HepG2 (cell line): Measurements from ENCODE around the gene MSRB2. TPM values are rescaled to one million over a fixed set of nuclear protein-coding genes. Genes with fewer than 3 reads are reported as not detected.

Source experiments
- ATAC-seq: fragments of 200-7000 bp; cut with Tn5 transposase; 3 replicates; pipeline ENCODE4 v1.9.1; 2020; ENCODE audit warnings: mild to moderate bottlenecking, moderate library complexity
- BruUV-seq: library from RNA; stranded (reverse); fragments of 400-500 nt; replicated peaks from 2 replicates; lab custom pipeline; 2021; lab: Mats Ljungman, UMichigan
- CTCF ChIA-PET: fragments of 300-600 bp; formaldehyde crosslinking; extraction: SDS; loops from one replicate; lab custom pipeline; 2021; ENCODE audit warnings: low total read pairs, inconsistent platforms, low intra/inter-chr PET ratio; lab: Yijun Ruan, JAX
- POLR2A ChIA-PET: fragments of 350-600 bp; sonication (Branson Sonifier 250); formaldehyde crosslinking; loops from one replicate; lab custom pipeline; 2020; ENCODE audit warnings: antibody characterized with exemption, inconsistent platforms; lab: Yijun Ruan, JAX
- DNase-seq: peaks from one replicate; pipeline ENCODE4 v3.0.0-alpha.2; 2015; ENCODE audit warnings: low spot score
- FAIRE-seq: peaks from 3 replicates; lab custom pipeline; 2011; peaks lifted over from hg19 to GRCh38; lab: Jason Lieb, UNC
- H2AFZ ChIP-seq: one replicate; pipeline ENCODE4 v1.6.1; 2011; ENCODE audit warnings: low read length, inconsistent platforms
- H3K27ac ChIP-seq: fragments of 300-600 bp; 3 replicates; pipeline ENCODE4 v1.8.0; 2011; ENCODE audit warnings: mixed run types, mild to moderate bottlenecking, mixed read lengths, low read length, inconsistent platforms; ENCODE audit not compliant: insufficient read depth; ENCODE audit errors: extremely low read length
- H3K27me3 ChIP-seq, 2 experiments: fragments of 200-600 bp in 1 of 2; 2 replicates in 1 of 2; 3 replicates in 1 of 2; pipeline versions ENCODE4 v1.6.0 to v1.8.0; 2011; ENCODE audit warnings: low read length in 2 of 2, mild to moderate bottlenecking in 2 of 2, moderate library complexity in 2 of 2, inconsistent platforms in 1 of 2; ENCODE audit not compliant: insufficient read depth in 2 of 2, control insufficient read depth in 1 of 2
- H3K36me3 ChIP-seq, 2 experiments: fragments of 200-600 bp in 1 of 2; replicated peaks in 1 of 2; 2 replicates in 1 of 2; 3 replicates in 1 of 2; pipeline versions ENCODE4 v1.5.1 to v1.8.0; 2011; ENCODE audit warnings: low read length in 2 of 2, inconsistent platforms in 1 of 2; ENCODE audit not compliant: insufficient read depth in 2 of 2, control insufficient read depth in 1 of 2
- H3K4me1 ChIP-seq: 2 replicates; pipeline ENCODE4 v1.5.1; 2012; ENCODE audit warnings: low read length, inconsistent platforms; ENCODE audit not compliant: insufficient read depth
- H3K4me2 ChIP-seq: 2 replicates; pipeline ENCODE4 v1.6.0; 2011; ENCODE audit warnings: low read depth, low read length, inconsistent platforms
- H3K4me3 ChIP-seq, 3 experiments: fragments of 200-600 bp in 1 of 3; sonication (generic), shearing (Covaris generic) in 1 of 3; replicated peaks in 1 of 3; 2 replicates each; pipeline ENCODE4 v1.5.1; 2011 to 2016; ENCODE audit warnings: low read length in 3 of 3, inconsistent platforms in 2 of 3, low read depth in 2 of 3, mild to moderate bottlenecking in 2 of 3, control low read depth in 1 of 3, mixed read lengths in 1 of 3; ENCODE audit not compliant: insufficient read depth in 1 of 3
- H3K79me2 ChIP-seq: one replicate; pipeline ENCODE4 v1.6.1; 2011; ENCODE audit warnings: low read length, inconsistent platforms; ENCODE audit not compliant: insufficient read depth
- H3K9ac ChIP-seq: 2 replicates; pipeline ENCODE4 v1.6.0; 2011; ENCODE audit warnings: mild to moderate bottlenecking, low read depth, low read length, inconsistent platforms; ENCODE audit not compliant: insufficient read depth
- H3K9me3 ChIP-seq: 2 replicates; pipeline ENCODE4 v1.5.1; 2012; ENCODE audit warnings: mild to moderate bottlenecking, low read length
- H4K20me1 ChIP-seq: 2 replicates; pipeline ENCODE4 v1.6.0; 2011; ENCODE audit warnings: inconsistent platforms, mild to moderate bottlenecking, low read length, moderate library complexity; ENCODE audit not compliant: insufficient read depth
- AHDC1 ChIP-seq: sonication (generic); formaldehyde crosslinking; IDR thresholded peaks from 2 replicates; pipeline ENCODE4 v1.5.1; 2020; ENCODE audit warnings: mild to moderate bottlenecking, missing genetic modification reagents, borderline replicate concordance
- ARID2 ChIP-seq: sonication (generic); formaldehyde crosslinking; IDR thresholded peaks from 2 replicates; pipeline ENCODE4 v1.8.1; 2022; ENCODE audit warnings: mild to moderate bottlenecking, missing genetic modification reagents, borderline replicate concordance
- CHD4 ChIP-seq: fragments of 200-600 bp; sonication (generic); IDR thresholded peaks from 2 replicates; pipeline ENCODE4 v1.7.0; 2017; ENCODE audit warnings: mild to moderate bottlenecking, low read length, borderline replicate concordance
- FIP1L1 ChIP-seq: fragments of 200-400 bp; formaldehyde crosslinking; IDR thresholded peaks from 2 replicates; pipeline ENCODE4 v1.6.1; 2018; ENCODE audit warnings: low read depth, mild to moderate bottlenecking, low read length, moderate library complexity, borderline replicate concordance; ENCODE audit not compliant: insufficient read depth
- RORA ChIP-seq: sonication (generic); formaldehyde crosslinking; IDR thresholded peaks from 2 replicates; pipeline ENCODE4 v1.5.0; 2020; ENCODE audit warnings: mild to moderate bottlenecking, missing genetic modification reagents, moderate library complexity
- SOX6 ChIP-seq, 2 experiments: fragments of 450-650 bp in 1 of 2; sonication (generic) in 1 of 2; formaldehyde crosslinking in 1 of 2; IDR thresholded peaks; 2 replicates each; pipeline versions ENCODE4 v1.4.0 to v1.6.1; 2017 to 2020; ENCODE audit warnings: antibody characterized with exemption in 1 of 2, mild to moderate bottlenecking in 1 of 2, missing genetic modification reagents in 1 of 2
- TCF7 ChIP-seq: sonication (generic); IDR thresholded peaks from 2 replicates; pipeline ENCODE4 v1.6.1; 2016; ENCODE audit warnings: antibody characterized with exemption, low read depth
- ZMYM4 ChIP-seq: sonication (generic); formaldehyde crosslinking; IDR thresholded peaks from 2 replicates; pipeline ENCODE4 v1.8.1; 2023; ENCODE audit warnings: mild to moderate bottlenecking, missing genetic modification reagents
- ZNF496 ChIP-seq: sonication (generic); formaldehyde crosslinking; IDR thresholded peaks from 2 replicates; pipeline ENCODE4 v1.8.1; 2023; ENCODE audit warnings: mild to moderate bottlenecking, moderate library complexity, missing genetic modification reagents; ENCODE audit not compliant: insufficient replicate concordance
- ZNF564 ChIP-seq: sonication (generic); formaldehyde crosslinking; IDR thresholded peaks from 2 replicates; pipeline ENCODE4 v1.8.1; 2023; ENCODE audit warnings: mild to moderate bottlenecking, missing genetic modification reagents
- WGBS: methylation state at CpG from one replicate; pipeline ENCODE4 v1.1.6; 2017; ENCODE audit warnings: low lambda C conversion rate; 5-methylcytosine and 5-hydroxymethylcytosine counted together
- in situ Hi-C: cut with HindIII; loops from 2 replicates; pipeline ENCODE4 v1.10.0; 2017; ENCODE audit warnings: low pct_unique_long_range_greater_than_20kb; ENCODE audit not compliant: extremely low pct_ligation_motif_present
- intact Hi-C: fragments of 100-400 bp; cut with micrococcal nuclease; formaldehyde crosslinking; loops from one replicate; pipeline ENCODE4 v1.10.0; 2022; ENCODE audit not compliant: unreplicated experiment
- polyA plus RNA-seq, 8 experiments: library from polyadenylated mRNA; depleted of rRNA in 3 of 8; stranded (reverse) in 7 of 8; unstranded in 1 of 8; fragments of >200 nt; fragmentation: Illumina TruSeq in 4 of 8; extraction: Trizol in 4 of 8; gene quantifications; 2 replicates each; pipeline versions ENCODE4 v1.2.1 to v1.2.3, GENCODE V29; 2011 to 2016; ENCODE audit warnings: low read depth in 4 of 8, missing spikeins in 1 of 8, mixed read lengths in 1 of 8; ENCODE audit not compliant: insufficient read depth in 1 of 8
- total RNA-seq, 5 experiments: library from RNA; depleted of rRNA; stranded (reverse); fragments of >200 nt; fragmentation: Illumina TruSeq; extraction: Trizol; gene quantifications; 2 replicates each; pipeline ENCODE4 v1.2.3, GENCODE V29; 2016; ENCODE audit warnings: low read depth in 1 of 5
- TF ChIP-seq, protein P1 (sequence below): sonication (generic); formaldehyde crosslinking; IDR thresholded peaks from 2 replicates; pipeline ENCODE4 v1.4.0; 2020; ENCODE audit warnings: missing genetic modification reagents, borderline replicate concordance

MSRB2 gene
- total and polyA plus RNA-seq, 2 of the 13 experiments (the other 11 are each of a cell fraction or from before 2014, with no cell fraction given) = 8.3 to 22.1 TPM

- BruUV-seq = no TSS peak
- intact Hi-C loops = no loop called here
- no peaks in the 10 kb centered on the region for H3K4me1 ChIP-seq
- TF ChIP-seq SOX6 (IDR thresholded peaks at IDR 0.05) (no peak), SOX6 (CRISPR knock-in tag; IDR thresholded peaks at IDR 0.05) (no peak), CHD4 (no peak), TCF7 (no peak), ZNF564 (CRISPR knock-in tag) (no peak), FIP1L1 (no peak), ZNF496 (CRISPR knock-in tag) (no peak), RORA (CRISPR knock-in tag) (no peak), AHDC1 (CRISPR knock-in tag) (no peak), ARID2 (CRISPR knock-in tag) (no peak), ZMYM4 (CRISPR knock-in tag) (no peak)
- TF ChIP-seq, protein P1, sequence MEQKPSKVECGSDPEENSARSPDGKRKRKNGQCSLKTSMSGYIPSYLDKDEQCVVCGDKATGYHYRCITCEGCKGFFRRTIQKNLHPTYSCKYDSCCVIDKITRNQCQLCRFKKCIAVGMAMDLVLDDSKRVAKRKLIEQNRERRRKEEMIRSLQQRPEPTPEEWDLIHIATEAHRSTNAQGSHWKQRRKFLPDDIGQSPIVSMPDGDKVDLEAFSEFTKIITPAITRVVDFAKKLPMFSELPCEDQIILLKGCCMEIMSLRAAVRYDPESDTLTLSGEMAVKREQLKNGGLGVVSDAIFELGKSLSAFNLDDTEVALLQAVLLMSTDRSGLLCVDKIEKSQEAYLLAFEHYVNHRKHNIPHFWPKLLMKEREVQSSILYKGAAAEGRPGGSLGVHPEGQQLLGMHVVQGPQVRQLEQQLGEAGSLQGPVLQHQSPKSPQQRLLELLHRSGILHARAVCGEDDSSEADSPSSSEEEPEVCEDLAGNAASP (CRISPR knock-in tag) = no peak
- TF ChIP-seq, all 625 proteins: peak for 0
- no peak overlapping the region for H3K27ac ChIP-seq
- FAIRE-seq = no peak
- no peaks in the 10 kb centered on the region for H3K79me2 ChIP-seq
- in situ Hi-C loops = no loop called here
- no peaks in the 10 kb centered on the region for H4K20me1 ChIP-seq
- CTCF ChIA-PET = no interaction called here
- ATAC-seq = no peak; the same call in 2 of the 3 replicates
- H3K4me2 ChIP-seq = no peak overlapping the region
- H3K27me3 ChIP-seq = peaks cover 0 to 2% of the 10 kb centered on the region in 2 experiments; a peak in 1 of 5 replicates
- no peak overlapping the region for H2AFZ ChIP-seq
- POLR2A ChIA-PET = no interaction called here
- WGBS = 4% methylated on average over 2 of the region's 6 CpGs
- no peak overlapping the region for H3K9ac ChIP-seq
- H3K4me3 ChIP-seq = no peak overlapping the region
- no peaks in the 10 kb centered on the region for H3K9me3 ChIP-seq
- no peak for DNase-seq
- H3K36me3 ChIP-seq = no peaks in the 10 kb centered on the region
Observed at GRCh38 chr10:23147035-23147434, 51.7 kb downstream of the MSRB2 start.
